ENCODE data around the gene NEK11.

Gene NEK11

GRCh38 chr3:131397889-131398288, 371.2 kb downstream of the NEK11 start:
- no peak for DNase-seq (ENCODE audit: low read depth in 2 of 2)

Data from stimulated activated CD8-positive, alpha-beta memory T cell treated with anti-CD3 and anti-CD28 coated beads, Interleukin-2, amount 100 ng/mL, for 48 hours (primary cell).